Measurements from ENCODE around the gene NR3C2.

GRCh38 chr4:148067301-148067916 is 374.8 kb downstream of the NR3C2 start:
- TF ChIP-seq CTCF (IDR thresholded peaks at IDR 0.05) (no peak), POLR2AphosphoS5 (IDR thresholded peaks at IDR 0.05) (no peak), POLR2A (IDR thresholded peaks at IDR 0.05) (no peak)

Measured in prostate gland (tissue), 2 donors.